ENCODE results near the gene MTARC2. TPM values are rescaled to one million over a fixed set of nuclear protein-coding genes. Genes with fewer than 3 reads are reported as not detected.

MTARC2 gene
- total and polyA plus RNA-seq, 2 of the 13 experiments (the other 11 are each of a cell fraction or from before 2014, with no cell fraction given): 8.5 to 10.1 TPM

DNA sequence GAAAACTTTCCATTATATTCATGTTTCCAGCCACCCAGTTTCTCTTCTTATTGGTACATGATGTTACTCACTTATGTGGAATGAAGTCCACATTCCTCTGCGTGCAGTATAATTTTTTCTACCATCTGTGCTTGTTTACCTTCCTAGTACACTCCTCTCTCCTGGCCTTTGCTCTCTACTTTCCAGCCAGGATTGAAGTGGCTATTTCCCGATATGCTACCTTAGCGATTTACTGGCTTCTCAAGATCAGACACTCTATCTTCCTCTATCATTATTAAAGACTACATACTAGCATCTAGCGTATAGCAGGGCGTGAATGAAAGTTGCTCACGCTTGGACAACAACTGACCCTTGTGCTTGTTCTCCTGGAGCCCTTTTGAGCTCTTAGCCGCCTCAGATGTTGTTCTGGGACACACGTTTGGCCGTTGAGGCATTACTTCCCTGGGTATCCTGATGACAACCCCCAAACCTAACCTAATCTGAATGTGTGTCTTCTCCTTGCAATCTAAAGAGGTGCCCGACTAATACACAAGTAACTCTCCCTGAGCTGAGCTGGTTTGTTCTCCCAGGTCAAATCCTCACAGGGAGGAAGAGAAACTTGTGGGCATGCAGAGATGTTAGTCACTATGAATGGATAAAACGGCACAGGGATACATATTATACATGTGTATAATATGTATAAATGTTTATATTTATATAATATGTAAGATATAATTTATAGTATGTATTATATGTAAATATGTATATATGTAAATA, 13.4 kb upstream of the MTARC2 start (continued):
- TF ChIP-seq, protein P1, sequence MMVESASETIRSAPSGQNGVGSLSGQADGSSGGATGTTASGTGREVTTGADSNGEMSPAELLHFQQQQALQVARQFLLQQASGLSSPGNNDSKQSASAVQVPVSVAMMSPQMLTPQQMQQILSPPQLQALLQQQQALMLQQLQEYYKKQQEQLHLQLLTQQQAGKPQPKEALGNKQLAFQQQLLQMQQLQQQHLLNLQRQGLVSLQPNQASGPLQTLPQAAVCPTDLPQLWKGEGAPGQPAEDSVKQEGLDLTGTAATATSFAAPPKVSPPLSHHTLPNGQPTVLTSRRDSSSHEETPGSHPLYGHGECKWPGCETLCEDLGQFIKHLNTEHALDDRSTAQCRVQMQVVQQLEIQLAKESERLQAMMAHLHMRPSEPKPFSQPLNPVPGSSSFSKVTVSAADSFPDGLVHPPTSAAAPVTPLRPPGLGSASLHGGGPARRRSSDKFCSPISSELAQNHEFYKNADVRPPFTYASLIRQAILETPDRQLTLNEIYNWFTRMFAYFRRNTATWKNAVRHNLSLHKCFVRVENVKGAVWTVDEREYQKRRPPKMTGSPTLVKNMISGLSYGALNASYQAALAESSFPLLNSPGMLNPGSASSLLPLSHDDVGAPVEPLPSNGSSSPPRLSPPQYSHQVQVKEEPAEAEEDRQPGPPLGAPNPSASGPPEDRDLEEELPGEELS (CRISPR knock-in tag; IDR thresholded peaks at IDR 0.05): no peak; the same call in 1 of the 2 replicates
- TF ChIP-seq, protein P2, sequence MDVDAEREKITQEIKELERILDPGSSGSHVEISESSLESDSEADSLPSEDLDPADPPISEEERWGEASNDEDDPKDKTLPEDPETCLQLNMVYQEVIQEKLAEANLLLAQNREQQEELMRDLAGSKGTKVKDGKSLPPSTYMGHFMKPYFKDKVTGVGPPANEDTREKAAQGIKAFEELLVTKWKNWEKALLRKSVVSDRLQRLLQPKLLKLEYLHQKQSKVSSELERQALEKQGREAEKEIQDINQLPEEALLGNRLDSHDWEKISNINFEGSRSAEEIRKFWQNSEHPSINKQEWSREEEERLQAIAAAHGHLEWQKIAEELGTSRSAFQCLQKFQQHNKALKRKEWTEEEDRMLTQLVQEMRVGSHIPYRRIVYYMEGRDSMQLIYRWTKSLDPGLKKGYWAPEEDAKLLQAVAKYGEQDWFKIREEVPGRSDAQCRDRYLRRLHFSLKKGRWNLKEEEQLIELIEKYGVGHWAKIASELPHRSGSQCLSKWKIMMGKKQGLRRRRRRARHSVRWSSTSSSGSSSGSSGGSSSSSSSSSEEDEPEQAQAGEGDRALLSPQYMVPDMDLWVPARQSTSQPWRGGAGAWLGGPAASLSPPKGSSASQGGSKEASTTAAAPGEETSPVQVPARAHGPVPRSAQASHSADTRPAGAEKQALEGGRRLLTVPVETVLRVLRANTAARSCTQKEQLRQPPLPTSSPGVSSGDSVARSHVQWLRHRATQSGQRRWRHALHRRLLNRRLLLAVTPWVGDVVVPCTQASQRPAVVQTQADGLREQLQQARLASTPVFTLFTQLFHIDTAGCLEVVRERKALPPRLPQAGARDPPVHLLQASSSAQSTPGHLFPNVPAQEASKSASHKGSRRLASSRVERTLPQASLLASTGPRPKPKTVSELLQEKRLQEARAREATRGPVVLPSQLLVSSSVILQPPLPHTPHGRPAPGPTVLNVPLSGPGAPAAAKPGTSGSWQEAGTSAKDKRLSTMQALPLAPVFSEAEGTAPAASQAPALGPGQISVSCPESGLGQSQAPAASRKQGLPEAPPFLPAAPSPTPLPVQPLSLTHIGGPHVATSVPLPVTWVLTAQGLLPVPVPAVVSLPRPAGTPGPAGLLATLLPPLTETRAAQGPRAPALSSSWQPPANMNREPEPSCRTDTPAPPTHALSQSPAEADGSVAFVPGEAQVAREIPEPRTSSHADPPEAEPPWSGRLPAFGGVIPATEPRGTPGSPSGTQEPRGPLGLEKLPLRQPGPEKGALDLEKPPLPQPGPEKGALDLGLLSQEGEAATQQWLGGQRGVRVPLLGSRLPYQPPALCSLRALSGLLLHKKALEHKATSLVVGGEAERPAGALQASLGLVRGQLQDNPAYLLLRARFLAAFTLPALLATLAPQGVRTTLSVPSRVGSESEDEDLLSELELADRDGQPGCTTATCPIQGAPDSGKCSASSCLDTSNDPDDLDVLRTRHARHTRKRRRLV (CRISPR knock-in tag; IDR thresholded peaks at IDR 0.05): no peak
- TF ChIP-seq ZNF747 (CRISPR knock-in tag; IDR thresholded peaks at IDR 0.05; ENCODE audit: borderline replicate concordance) (no peak), ZNF776 (CRISPR knock-in tag; IDR thresholded peaks at IDR 0.05) (no peak), TEAD3 (CRISPR knock-in tag; optimal IDR thresholded peaks at IDR 0.05; ENCODE audit: borderline replicate concordance) (peak; percentile 97), ZBTB34 (CRISPR knock-in tag; IDR thresholded peaks at IDR 0.05) (no peak), SMC3 (IDR thresholded peaks at IDR 0.05; ENCODE audit: low read length) (no peak), ZBTB49 (CRISPR knock-in tag; IDR thresholded peaks at IDR 0.05; ENCODE audit: borderline replicate concordance) (no peak)
- TF ChIP-seq, protein P3, sequence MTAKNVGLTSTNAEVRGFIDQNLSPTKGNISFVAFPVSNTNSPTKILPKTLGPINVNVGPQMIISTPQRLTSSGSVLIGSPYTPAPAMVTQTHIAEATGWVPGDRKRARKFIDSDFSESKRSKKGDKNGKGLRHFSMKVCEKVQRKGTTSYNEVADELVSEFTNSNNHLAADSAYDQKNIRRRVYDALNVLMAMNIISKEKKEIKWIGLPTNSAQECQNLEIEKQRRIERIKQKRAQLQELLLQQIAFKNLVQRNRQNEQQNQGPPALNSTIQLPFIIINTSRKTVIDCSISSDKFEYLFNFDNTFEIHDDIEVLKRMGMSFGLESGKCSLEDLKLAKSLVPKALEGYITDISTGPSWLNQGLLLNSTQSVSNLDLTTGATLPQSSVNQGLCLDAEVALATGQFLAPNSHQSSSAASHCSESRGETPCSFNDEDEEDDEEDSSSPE (CRISPR knock-in tag; IDR thresholded peaks at IDR 0.05): no peak

Measured in HepG2 (cell line).